Bronchial smooth muscle cell (primary cell): ENCODE measurements around the gene NFILZ. TPM values are rescaled to one million over a fixed set of nuclear protein-coding genes. Genes with fewer than 3 reads are reported as not detected.

Source experiments
- total RNA-seq: library from RNA; depleted of rRNA; stranded (reverse); fragments of >200 nt; gene quantifications from 2 replicates; pipeline ENCODE4 v1.2.1, GENCODE V29; 2014

NFILZ gene, protein sequence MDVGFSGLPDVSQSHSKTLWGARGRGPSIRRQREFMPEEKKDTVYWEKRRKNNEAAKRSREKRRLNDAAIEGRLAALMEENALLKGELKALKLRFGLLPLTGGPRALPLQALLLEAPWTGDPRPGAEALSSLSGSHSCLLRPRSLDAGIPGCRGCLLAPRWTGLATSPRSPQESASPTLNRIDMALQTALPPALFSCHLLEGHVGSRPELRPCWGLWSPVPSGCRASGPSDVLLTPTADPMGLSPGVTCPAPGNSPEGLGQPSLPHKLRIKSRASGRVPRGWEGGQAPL
- total RNA-seq: not detected in 2 replicates

DNA sequence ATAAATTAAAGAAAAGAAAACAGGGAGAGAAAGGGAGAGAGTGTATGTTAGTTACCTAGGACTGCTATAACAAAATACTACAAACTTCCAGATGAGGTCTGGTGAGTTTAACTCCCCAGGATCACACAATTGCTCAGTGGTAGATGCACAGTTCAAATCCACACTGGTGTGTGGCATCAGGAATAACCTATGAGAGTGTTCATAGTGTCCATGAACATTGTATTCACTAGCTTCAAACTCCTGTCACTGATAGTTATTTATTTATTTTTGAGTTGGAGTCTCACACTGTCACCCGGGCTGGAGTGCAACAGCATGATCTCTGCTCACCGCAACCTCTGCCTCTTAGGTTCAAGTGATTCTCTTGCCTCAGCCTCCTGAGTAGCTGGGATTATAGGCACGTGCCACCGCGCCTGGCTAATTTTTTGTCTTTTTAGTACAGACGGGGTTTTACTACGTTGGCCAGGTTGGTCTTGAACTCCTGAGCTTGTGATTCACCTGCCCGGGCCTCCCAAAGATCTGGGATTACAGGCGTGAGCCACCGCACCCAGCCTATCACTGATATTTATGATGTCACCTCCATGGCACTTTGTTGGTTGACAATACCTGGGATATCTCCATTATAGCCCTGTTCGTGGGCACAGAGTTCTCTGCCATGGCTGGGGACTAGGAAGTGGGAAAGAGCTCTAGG lies at the start of gene NFILZ:
Gene NFILZ, plus strand, starts transcription at position 638 of the 688 bp plus-strand sequence. CDS start 46,133 bp downstream, outside the sequence.

DNA sequence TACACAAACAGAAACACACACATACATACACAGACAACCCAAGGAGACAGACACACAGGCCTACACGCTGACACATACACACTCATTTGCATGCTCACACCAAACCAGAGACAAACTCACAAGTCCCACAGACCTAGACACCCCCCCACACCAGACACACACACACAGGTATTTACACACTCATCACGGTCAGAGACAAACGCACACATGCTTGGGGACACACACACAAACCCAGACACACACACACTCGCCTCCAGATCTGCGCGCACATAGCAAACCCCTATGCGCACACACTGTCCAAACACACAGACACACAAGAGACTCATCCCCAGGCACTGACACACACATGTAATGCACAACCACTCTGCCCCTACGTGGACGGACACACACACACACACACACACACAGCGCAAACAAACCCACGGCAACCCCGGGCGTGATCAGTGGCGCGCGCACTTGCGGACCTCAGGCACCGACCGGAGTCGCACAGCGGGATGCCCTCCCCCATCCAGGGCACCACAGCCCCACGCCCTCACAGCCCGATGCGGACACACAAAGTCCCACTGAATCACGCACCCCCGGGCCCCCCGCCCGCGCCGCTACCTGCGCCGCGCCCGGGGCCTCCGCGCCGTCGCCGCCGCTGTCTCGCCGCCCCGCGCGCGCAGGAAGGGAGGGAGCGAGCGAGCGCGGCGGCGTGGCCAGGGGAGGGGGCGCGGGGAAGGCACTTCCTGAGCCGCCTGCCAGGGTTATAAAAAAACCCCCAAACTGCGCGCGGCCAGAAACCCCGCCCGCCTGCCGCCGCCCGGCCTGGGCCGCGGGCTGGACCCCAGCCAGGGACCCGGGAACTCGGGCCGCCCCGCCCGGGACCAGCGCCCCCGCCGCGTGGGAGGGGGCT lies 20.1 kb upstream of the NFILZ start, which contains the start of gene ADAMTS10:
Gene ADAMTS10, minus strand, starts transcription at position 675 of the 895 bp plus-strand sequence. CDS start 5,005 bp downstream, outside the sequence.

Other genes with a start within 250 kb of the NFILZ start
- 73.1 and 78.3 TPM in 2 replicates for gene RAB11B, start 240.3 kb upstream of the NFILZ start, total RNA-seq
- 54.2 and 58.0 TPM in 2 replicates for gene MARCHF2, start 217.3 kb upstream of the NFILZ start, total RNA-seq
- 52.8 and 55.5 TPM in 2 replicates for gene HNRNPM, start 185.7 kb upstream of the NFILZ start, total RNA-seq
- gene PRAM1, start 128.0 kb upstream of the NFILZ start, total RNA-seq: 0.16 TPM in 1 of 2 replicates, not detected in the other
- 2.2 and 4.7 TPM in 2 replicates for gene ZNF414, start 116.5 kb upstream of the NFILZ start, total RNA-seq
- 0.34 and 0.47 TPM in 2 replicates for gene MYO1F, start 53.2 kb upstream of the NFILZ start, total RNA-seq
- 6.8 and 8.1 TPM in 2 replicates for gene ADAMTS10, start 19.9 kb upstream of the NFILZ start, total RNA-seq
- not detected in 2 replicates for gene ACTL9, start 68.2 kb downstream of the NFILZ start, total RNA-seq
- gene OR2Z1, start 91.0 kb downstream of the NFILZ start, total RNA-seq: not detected in 2 replicates
- gene ZNF558, start 201.7 kb downstream of the NFILZ start, total RNA-seq: 15.9 and 22.2 TPM in 2 replicates
- not detected in 2 replicates for gene MBD3L1, start 201.7 kb downstream of the NFILZ start, total RNA-seq